ENCODE measurements around the gene RDX. TPM values are rescaled to one million over a fixed set of nuclear protein-coding genes. Genes with fewer than 3 reads are reported as not detected.

The RDX gene
- total and polyA plus RNA-seq, 10 of the 15 experiments (the other 5 are each of a cell fraction or from before 2014, with no cell fraction given), result 24.6 to 62.2 (median 47.8) TPM

- CTCF ChIA-PET, result interaction anchor here (0.6 to 2.0 kb wide), 10 partner anchors 9 to 1069 kb away, joined by 3 to 5 read pairs (median 3); no protein-coding TSS in a partner anchor
- SMC1A ChIA-PET (ENCODE audit: uncharacterized antibody, unreplicated experiment), result interaction anchor here (0.6 to 1.0 kb wide), 4 partner anchors 12 to 214 kb away, joined by 3 to 4 read pairs (median 4); no protein-coding TSS in a partner anchor
- H3K27ac ChIP-seq (ENCODE audit: control insufficient read depth, insufficient read depth), result no peak overlapping the region
- peaks cover 2% of the 10 kb centered on the region; the same call in 1 of the 2 replicates for H4K20me1 ChIP-seq (ENCODE audit: control insufficient read depth, insufficient read depth)
- no peaks in the 10 kb centered on the region for H3K9me3 ChIP-seq (replicated peaks; ENCODE audit: control insufficient read depth, insufficient read depth, low read length)
- DNase-seq (ENCODE audit: low read depth, low spot score), result no peak
- no peak overlapping the region for H3K9ac ChIP-seq (ENCODE audit: control insufficient read depth, insufficient read depth, low read length)
- intact Hi-C loops (cut with micrococcal nuclease; ENCODE audit: unreplicated experiment) (no loop called here), in situ Hi-C loops (cut with MboI) (no loop called here)
- H3K4me2 ChIP-seq (ENCODE audit: control insufficient read depth, insufficient read depth), result no peak overlapping the region
- peaks cover 3 to 15% of the 10 kb centered on the region in 2 experiments; a peak in 3 of 4 replicates for H3K36me3 ChIP-seq (ENCODE audit: control insufficient read depth in 2 of 2, insufficient read depth in 2 of 2, low read length in 1 of 2)
- POLR2A ChIA-PET, result interaction anchor here (2.1 kb wide), 1 partner anchor 10 kb away, joined by 5 read pairs; no protein-coding TSS in a partner anchor
- WGBS (ENCODE audit: insufficient coverage, insufficient replicate concordance, low lambda C conversion rate, missing lambda C conversion rate), result 82% methylated on average over 2 of the region's 2 CpGs
- no peaks in the 10 kb centered on the region for H3K79me2 ChIP-seq (ENCODE audit: control insufficient read depth, insufficient read depth, low read length)
- H2AFZ ChIP-seq (ENCODE audit: control insufficient read depth, low read depth, low read length), result no peak overlapping the region
- H3K4me1 ChIP-seq (ENCODE audit: control insufficient read depth, insufficient read depth, low read length), result no peaks in the 10 kb centered on the region
- RAD21 ChIA-PET (ENCODE audit: unreplicated experiment), result no interaction called here
- no peak for FAIRE-seq
- no peak overlapping the region for H3K4me3 ChIP-seq
- no peak for ATAC-seq
- H3K27me3 ChIP-seq (replicated peaks in 1 of 2; ENCODE audit: control insufficient read depth in 2 of 2, insufficient read depth in 2 of 2, low read length in 1 of 2), result no peaks in the 10 kb centered on the region
- no TSS peak for BruUV-seq (replicated peaks)
- TF ChIP-seq SIN3A (IDR thresholded peaks at IDR 0.05; ENCODE audit: low read depth, low read length) (no peak), ZZZ3 (IDR thresholded peaks at IDR 0.05; ENCODE audit: control insufficient read depth, insufficient read length, low read depth) (no peak), ZBTB33 (IDR thresholded peaks at IDR 0.05) (no peak), KAT2A (conservative IDR thresholded peaks at IDR 0.05; ENCODE audit: control insufficient read depth, low read depth, low read length) (no peak), HSF1 (IDR thresholded peaks at IDR 0.05; ENCODE audit: low read depth, low read length) (no peak), MYB (IDR thresholded peaks at IDR 0.05; ENCODE audit: borderline replicate concordance, low read depth, low read length) (no peak), JUNB (IDR thresholded peaks at IDR 0.05) (no peak), KDM1A (IDR thresholded peaks at IDR 0.05; ENCODE audit: borderline replicate concordance) (no peak), NFXL1 (IDR thresholded peaks at IDR 0.05; ENCODE audit: borderline replicate concordance) (no peak), NKRF (conservative IDR thresholded peaks at IDR 0.05) (no peak), EZH2 (IDR thresholded peaks at IDR 0.05; ENCODE audit: borderline replicate concordance, control insufficient read depth, low read depth, low read length) (no peak), CBFB (IDR thresholded peaks at IDR 0.05; ENCODE audit: low read depth) (no peak), IRF5 (IDR thresholded peaks at IDR 0.05; ENCODE audit: borderline replicate concordance) (no peak), TBL1XR1 (IDR thresholded peaks at IDR 0.05; ENCODE audit: low read depth, low read length) (no peak), TCF7 (IDR thresholded peaks at IDR 0.05; ENCODE audit: borderline replicate concordance) (no peak), YBX1 (IDR thresholded peaks at IDR 0.05) (no peak), ELK1 (IDR thresholded peaks at IDR 0.05; ENCODE audit: low read depth, low read length) (no peak)
Measured at GRCh38 chr11:110160437-110160836, 136.0 kb downstream of the RDX start.
